Hippocampal formation (tissue), 2 donors: ENCODE results near the gene RBBP5.

Source experiments
- DNase-seq, 2 donors: peaks; one replicate each; lab custom pipeline; 2025; lab: John Stamatoyannopoulos, UW

RBBP5 gene

GRCh38 chr1:205057808-205058575 lies 63.8 kb downstream of the RBBP5 start:
- no peak for DNase-seq

- no peak for DNase-seq
Observed at GRCh38 chr1:205056956-205057568, 64.7 kb downstream of the RBBP5 start.

- no peak for DNase-seq
Observed at GRCh38 chr1:205056188-205056611, 65.6 kb downstream of the RBBP5 start.

GRCh38 chr1:205054013-205054412 lies 67.8 kb downstream of the RBBP5 start:
- no peak for DNase-seq

- DNase-seq: no peak
Observed at GRCh38 chr1:205053296-205053695, 68.5 kb downstream of the RBBP5 start.

- DNase-seq: no peak
Observed at GRCh38 chr1:205052690-205053089, 69.1 kb downstream of the RBBP5 start.

- DNase-seq: peak in 1 of 2 donors; percentile 63
Observed at GRCh38 chr1:205049479-205049878, 72.3 kb downstream of the RBBP5 start.

- DNase-seq: peak; percentile 86 to 95
Observed at GRCh38 chr1:205048382-205048781, 73.4 kb downstream of the RBBP5 start.

GRCh38 chr1:205047764-205048231 lies 74.0 kb downstream of the RBBP5 start:
- DNase-seq: peak; percentile 52 to 71

- DNase-seq: peak; percentile 71 to 73
Observed at GRCh38 chr1:205046870-205047269, 74.9 kb downstream of the RBBP5 start.

GRCh38 chr1:205045146-205045545 lies 76.6 kb downstream of the RBBP5 start:
- no peak for DNase-seq

GRCh38 chr1:205044741-205045140 lies 77.0 kb downstream of the RBBP5 start:
- no peak for DNase-seq

- DNase-seq: no peak
Observed at GRCh38 chr1:205043866-205044265, 77.9 kb downstream of the RBBP5 start.

- DNase-seq: peak; percentile 86 to 88
Observed at GRCh38 chr1:205042911-205043806, 78.6 kb downstream of the RBBP5 start, which contains the start of gene CNTN2. TSS of gene CNTN2 (plus strand) at chr1:205043212. CDS start at chr1:205053186, 9,974 bp downstream.

GRCh38 chr1:205041998-205042910 lies 79.5 kb downstream of the RBBP5 start:
- peak; percentile 37 to 76 for DNase-seq

GRCh38 chr1:205041001-205041715 lies 80.6 kb downstream of the RBBP5 start:
- no peak for DNase-seq

GRCh38 chr1:205038132-205038786 lies 83.5 kb downstream of the RBBP5 start:
- DNase-seq: no peak

GRCh38 chr1:205037539-205037938 lies 84.2 kb downstream of the RBBP5 start:
- DNase-seq: no peak
